ENCODE results near the gene OBP2A. TPM values are rescaled to one million over a fixed set of nuclear protein-coding genes. Genes with fewer than 3 reads are reported as not detected.

Gene OBP2A
- total and polyA plus RNA-seq, 2 donors, result not detected

DNA sequence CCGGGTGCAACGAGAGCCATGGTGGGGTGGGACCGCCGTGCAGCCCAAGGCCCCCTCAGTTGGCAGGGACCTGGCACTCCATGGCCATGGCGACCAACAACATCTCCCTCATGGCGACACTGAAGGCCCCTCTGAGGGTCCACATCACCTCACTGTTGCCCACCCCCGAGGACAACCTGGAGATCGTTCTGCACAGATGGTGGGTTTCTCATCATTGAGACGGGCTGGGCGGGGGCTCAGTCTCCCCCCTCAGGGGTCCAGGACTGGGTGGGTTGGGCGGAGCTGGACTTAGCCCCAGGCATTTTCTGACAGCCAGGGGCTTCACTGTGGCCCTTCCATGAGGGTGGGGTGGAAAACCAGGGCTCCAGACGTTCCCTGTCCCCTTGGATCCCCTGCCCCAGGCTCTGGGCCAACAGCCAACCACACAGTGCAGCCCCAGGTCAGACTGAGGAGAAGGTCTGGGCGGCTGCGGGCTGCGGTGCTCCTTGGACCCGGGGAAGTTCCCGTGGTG is 16.4 kb downstream of the OBP2A start:
- no peaks in the 10 kb centered on the region for H3K36me3 ChIP-seq (ENCODE audit: insufficient read depth)
- H3K4me3 ChIP-seq (ENCODE audit: low read depth, low read length), result no peak overlapping the region
- DNase-seq (ENCODE audit: extremely low spot score), result no peak
- no peaks in the 10 kb centered on the region for H3K4me1 ChIP-seq (ENCODE audit: insufficient read depth)
- 89% methylated on average over 17 of the region's 17 CpGs for WGBS
- no peak overlapping the region for H3K27ac ChIP-seq (ENCODE audit: low read depth)

DNA sequence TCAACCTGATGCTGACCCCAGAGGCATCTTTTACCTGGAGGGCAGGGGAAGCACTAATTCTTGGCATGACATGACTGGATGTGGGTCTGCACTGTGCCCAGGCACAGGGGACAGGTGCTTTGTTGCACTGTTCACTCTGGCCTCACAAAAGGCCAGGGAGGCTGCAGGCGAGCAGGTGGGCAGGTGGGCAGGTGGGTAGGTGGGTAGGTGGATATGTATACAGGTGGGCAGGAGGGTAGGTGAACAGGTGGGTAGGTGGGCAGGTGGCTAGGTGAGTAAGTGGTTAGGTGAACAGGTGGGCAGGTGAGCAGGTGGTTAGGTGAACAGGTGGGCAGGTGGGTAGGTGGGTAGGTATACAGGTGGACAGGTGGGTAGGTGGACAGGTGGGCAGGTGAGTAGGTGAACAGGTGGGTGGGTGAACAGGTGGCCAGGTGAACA is 17.1 kb downstream of the OBP2A start:
- no peaks in the 10 kb centered on the region for H3K4me1 ChIP-seq (ENCODE audit: insufficient read depth)
- WGBS, result 79% methylated on average over 1 of the region's 1 CpG
- no peak overlapping the region for H3K27ac ChIP-seq (ENCODE audit: low read depth)
- H3K36me3 ChIP-seq (ENCODE audit: insufficient read depth), result no peaks in the 10 kb centered on the region
- no peak overlapping the region for H3K4me3 ChIP-seq (ENCODE audit: low read depth, low read length)
- DNase-seq (ENCODE audit: extremely low spot score), result no peak

GRCh38 chr9:135563858-135564257 is 17.9 kb downstream of the OBP2A start:
- no peaks in the 10 kb centered on the region for H3K36me3 ChIP-seq (ENCODE audit: insufficient read depth)
- H3K4me3 ChIP-seq (ENCODE audit: low read depth, low read length), result no peak overlapping the region
- no peak overlapping the region for H3K27ac ChIP-seq (ENCODE audit: low read depth)
- DNase-seq (ENCODE audit: extremely low spot score), result no peak
- no peaks in the 10 kb centered on the region for H3K4me1 ChIP-seq (ENCODE audit: insufficient read depth)
- 79% methylated on average over 12 of the region's 12 CpGs for WGBS

GRCh38 chr9:135565141-135565628 is 19.3 kb downstream of the OBP2A start:
- 76% methylated on average over 9 of the region's 9 CpGs for WGBS
- H3K4me1 ChIP-seq (ENCODE audit: insufficient read depth), result no peaks in the 10 kb centered on the region
- H3K36me3 ChIP-seq (ENCODE audit: insufficient read depth), result no peaks in the 10 kb centered on the region
- H3K4me3 ChIP-seq (ENCODE audit: low read depth, low read length), result no peak overlapping the region
- no peak overlapping the region for H3K27ac ChIP-seq (ENCODE audit: low read depth)
- no peak for DNase-seq (ENCODE audit: extremely low spot score)

- Histone ChIP-seq H3K36me3 (ENCODE audit: insufficient read depth) (no peaks in the 10 kb centered on the region), H3K4me3 (ENCODE audit: low read depth, low read length) (no peak overlapping the region), H3K27ac (ENCODE audit: low read depth) (no peak overlapping the region), H3K4me1 (ENCODE audit: insufficient read depth) (no peaks in the 10 kb centered on the region)
- no peak for DNase-seq (ENCODE audit: extremely low spot score)
- 56% methylated on average over 8 of the region's 8 CpGs for WGBS
These were observed 19.7 kb downstream of the OBP2A start for GRCh38 chr9:135565636-135566035.

DNA sequence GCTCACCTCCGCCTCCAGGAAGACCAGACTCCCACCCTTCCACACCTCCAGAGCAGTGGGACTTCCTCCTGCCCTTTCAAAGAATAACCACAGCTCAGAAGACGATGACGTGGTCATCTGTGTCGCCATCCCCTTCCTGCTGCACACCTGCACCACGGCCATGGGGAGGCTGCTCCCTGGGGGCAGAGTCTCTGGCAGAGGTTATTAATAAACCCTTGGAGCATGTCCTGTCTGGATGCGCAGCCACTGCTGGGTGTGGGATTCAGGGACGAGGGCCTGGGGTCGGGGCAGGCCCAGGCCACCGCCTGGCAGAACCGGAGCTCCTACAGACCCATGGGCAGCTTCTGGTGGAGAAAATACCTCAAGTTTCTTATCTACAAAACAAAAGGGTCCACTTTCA is 20.6 kb downstream of the OBP2A start:
- H3K4me1 ChIP-seq (ENCODE audit: insufficient read depth), result no peaks in the 10 kb centered on the region
- H3K36me3 ChIP-seq (ENCODE audit: insufficient read depth), result no peaks in the 10 kb centered on the region
- no peak overlapping the region for H3K4me3 ChIP-seq (ENCODE audit: low read depth, low read length)
- no peak for DNase-seq (ENCODE audit: extremely low spot score)
- no peak overlapping the region for H3K27ac ChIP-seq (ENCODE audit: low read depth)
- 76% methylated on average over 10 of the region's 10 CpGs for WGBS

DNA sequence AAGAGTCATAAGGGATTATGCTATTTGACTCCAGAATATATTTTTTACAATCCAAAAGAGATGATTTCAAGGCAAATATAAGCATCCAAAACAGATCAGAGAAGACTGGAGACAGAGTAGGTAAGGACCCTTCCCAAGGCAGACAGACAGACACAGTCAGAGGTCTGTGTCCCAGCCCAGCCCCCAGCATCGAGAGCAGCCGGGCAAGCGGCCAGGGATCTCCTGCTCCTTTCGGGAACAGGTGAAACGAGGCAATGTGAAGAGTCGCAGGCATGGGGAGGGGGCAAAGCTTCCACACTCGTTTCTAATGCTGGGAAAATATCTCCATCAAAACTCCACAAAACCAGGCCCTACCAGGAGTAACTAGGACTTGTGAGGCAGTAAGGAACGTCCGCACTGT is 21.4 kb downstream of the OBP2A start:
- DNase-seq (ENCODE audit: extremely low spot score), result no peak
- WGBS, result 59% methylated on average over 9 of the region's 9 CpGs
- H3K4me1 ChIP-seq (ENCODE audit: insufficient read depth), result no peaks in the 10 kb centered on the region
- H3K27ac ChIP-seq (ENCODE audit: low read depth), result no peak overlapping the region
- H3K36me3 ChIP-seq (ENCODE audit: insufficient read depth), result no peaks in the 10 kb centered on the region
- no peak overlapping the region for H3K4me3 ChIP-seq (ENCODE audit: low read depth, low read length)

- Histone ChIP-seq H3K4me3 (ENCODE audit: low read depth, low read length) (no peak overlapping the region), H3K36me3 (ENCODE audit: insufficient read depth) (no peaks in the 10 kb centered on the region), H3K4me1 (ENCODE audit: insufficient read depth) (no peaks in the 10 kb centered on the region), H3K27ac (ENCODE audit: low read depth) (no peak overlapping the region)
- DNase-seq (ENCODE audit: extremely low spot score), result no peak
- 91% methylated on average over 6 of the region's 6 CpGs for WGBS
These were observed 22.1 kb downstream of the OBP2A start for GRCh38 chr9:135568026-135568425.

- no peak for DNase-seq (ENCODE audit: extremely low spot score)
- WGBS, result 51% methylated on average over 3 of the region's 3 CpGs
- Histone ChIP-seq H3K4me1 (ENCODE audit: insufficient read depth) (no peaks in the 10 kb centered on the region), H3K36me3 (ENCODE audit: insufficient read depth) (no peaks in the 10 kb centered on the region), H3K27ac (ENCODE audit: low read depth) (no peak overlapping the region), H3K4me3 (ENCODE audit: low read depth, low read length) (no peak overlapping the region)
These were observed 24.5 kb downstream of the OBP2A start for GRCh38 chr9:135570456-135570855.

GRCh38 chr9:135572233-135572632 is 26.3 kb downstream of the OBP2A start:
- DNase-seq (ENCODE audit: extremely low spot score), result no peak
- WGBS, result 77% methylated on average over 2 of the region's 2 CpGs
- Histone ChIP-seq H3K4me3 (ENCODE audit: low read depth, low read length) (no peak overlapping the region), H3K27ac (ENCODE audit: low read depth) (no peak overlapping the region), H3K4me1 (ENCODE audit: insufficient read depth) (no peaks in the 10 kb centered on the region), H3K36me3 (ENCODE audit: insufficient read depth) (no peaks in the 10 kb centered on the region)

GRCh38 chr9:135573124-135573523 is 27.2 kb downstream of the OBP2A start:
- 91% methylated on average over 1 of the region's 1 CpG for WGBS
- H3K27ac ChIP-seq (ENCODE audit: low read depth), result no peak overlapping the region
- H3K4me1 ChIP-seq (ENCODE audit: insufficient read depth), result no peaks in the 10 kb centered on the region
- no peaks in the 10 kb centered on the region for H3K36me3 ChIP-seq (ENCODE audit: insufficient read depth)
- no peak for DNase-seq (ENCODE audit: extremely low spot score)
- H3K4me3 ChIP-seq (ENCODE audit: low read depth, low read length), result no peak overlapping the region

DNA sequence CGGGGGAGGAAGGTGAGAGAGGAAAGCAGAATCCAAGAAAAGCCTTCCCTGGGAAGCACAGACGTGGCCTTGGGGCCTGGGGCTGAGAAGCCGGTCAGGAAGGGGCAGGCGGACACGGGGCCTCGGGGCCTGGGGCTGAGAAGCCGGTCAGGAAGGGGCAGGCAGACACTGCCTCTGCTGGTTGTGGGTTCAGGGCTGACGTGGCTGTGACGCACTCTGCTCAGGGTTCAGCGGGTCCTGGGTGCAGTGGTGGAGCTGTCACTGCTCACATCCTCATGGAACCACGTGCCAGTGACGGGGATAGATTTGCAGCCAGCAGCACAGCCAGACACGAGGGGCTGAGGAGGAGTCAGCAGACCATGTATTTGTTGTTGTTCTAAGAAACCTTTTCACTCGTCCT is 28.4 kb downstream of the OBP2A start:
- no peak overlapping the region for H3K27ac ChIP-seq (ENCODE audit: low read depth)
- WGBS, result 73% methylated on average over 14 of the region's 14 CpGs
- H3K4me3 ChIP-seq (ENCODE audit: low read depth, low read length), result no peak overlapping the region
- H3K36me3 ChIP-seq (ENCODE audit: insufficient read depth), result no peaks in the 10 kb centered on the region
- no peak for DNase-seq (ENCODE audit: extremely low spot score)
- no peaks in the 10 kb centered on the region for H3K4me1 ChIP-seq (ENCODE audit: insufficient read depth)

DNA sequence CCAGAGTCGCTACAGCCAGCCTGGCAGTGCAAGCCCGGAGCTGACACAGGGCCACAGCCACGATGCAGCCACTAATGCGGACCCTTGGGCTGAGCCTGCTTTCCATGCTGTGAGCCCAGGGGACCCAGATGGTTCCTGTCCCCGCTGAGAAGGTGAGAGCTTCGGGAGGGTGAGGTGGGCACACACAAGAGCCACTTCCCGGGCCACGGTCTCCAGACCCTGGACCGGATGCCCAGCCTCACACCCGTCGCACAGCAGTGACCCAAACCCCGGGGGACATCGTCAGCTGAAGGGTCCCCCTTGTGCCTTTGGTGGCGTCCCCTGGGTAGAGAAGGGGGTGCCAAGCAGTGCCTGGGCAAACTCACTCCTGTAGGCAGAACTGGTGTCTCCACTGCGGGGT is 29.0 kb downstream of the OBP2A start:
- 90% methylated on average over 15 of the region's 15 CpGs for WGBS
- no peak for DNase-seq (ENCODE audit: extremely low spot score)
- H3K4me3 ChIP-seq (ENCODE audit: low read depth, low read length), result no peak overlapping the region

GRCh38 chr9:135575995-135576631 is 30.2 kb downstream of the OBP2A start:
- H3K4me3 ChIP-seq (ENCODE audit: low read depth, low read length), result no peak overlapping the region
- 78% methylated on average over 22 of the region's 22 CpGs for WGBS
- no peaks in the 10 kb centered on the region for H3K4me1 ChIP-seq (ENCODE audit: insufficient read depth)
- H3K27ac ChIP-seq (ENCODE audit: low read depth), result no peak overlapping the region
- no peaks in the 10 kb centered on the region for H3K36me3 ChIP-seq (ENCODE audit: insufficient read depth)
- no peak for DNase-seq (ENCODE audit: extremely low spot score)

More for the DNA sequence above, 29.0 kb downstream of the OBP2A start:
- no peaks in the 10 kb centered on the region for H3K36me3 ChIP-seq (ENCODE audit: insufficient read depth)
- H3K4me1 ChIP-seq (ENCODE audit: insufficient read depth), result no peaks in the 10 kb centered on the region
- H3K27ac ChIP-seq (ENCODE audit: low read depth), result no peak overlapping the region
